Mesothelial cell of epicardium (in vitro differentiated cells): ENCODE results near the gene CTNNA1. TPM values are rescaled to one million over a fixed set of nuclear protein-coding genes. Genes with fewer than 3 reads are reported as not detected.

Experiments
- DNase-seq, 2 experiments: peaks; one replicate each; pipeline ENCODE4 v3.0.0; 2021; ENCODE audit warnings: low spot score in 2 of 2; ENCODE audit not compliant: unreplicated experiment in 2 of 2
- H3K27ac Mint-ChIP-seq: 2 replicates; pipeline ENCODE4 v1.8.0; 2021; ENCODE audit warnings: mixed read lengths
- H3K27me3 Mint-ChIP-seq: 2 replicates; pipeline ENCODE4 v1.8.0; 2021; ENCODE audit warnings: low read depth, mixed read lengths
- H3K36me3 Mint-ChIP-seq: 2 replicates; pipeline ENCODE4 v1.8.0; 2021; ENCODE audit warnings: mixed read lengths
- H3K4me1 Mint-ChIP-seq: 2 replicates; pipeline ENCODE4 v1.8.0; 2021; ENCODE audit warnings: mixed read lengths
- H3K4me3 Mint-ChIP-seq: 2 replicates; pipeline ENCODE4 v1.8.0; 2021; ENCODE audit warnings: mild to moderate bottlenecking, moderate library complexity, mixed read lengths
- H3K9me3 Mint-ChIP-seq: 2 replicates; pipeline ENCODE4 v1.8.0; 2021; ENCODE audit warnings: mixed read lengths
- total RNA-seq: library from RNA; stranded (reverse); gene quantifications from 3 replicates; pipeline ENCODE4 v1.2.1, GENCODE V29; 2021
- TF ChIP-seq, protein P1 (sequence below): fragments of 200-600 bp; sonication (generic); IDR thresholded peaks from one replicate; pipeline ENCODE4 v1.5.0; 2021; ENCODE audit warnings: antibody characterized with exemption; ENCODE audit not compliant: unreplicated experiment

CTNNA1 gene
- total RNA-seq, 1 donor from 2014 or later, result 427 TPM

- no peak for DNase-seq
- Mint-ChIP-seq H3K27ac (no peak overlapping the region), H3K4me3 (no peak overlapping the region), H3K4me1 (peaks cover 7% of the 10 kb centered on the region), H3K36me3 (peaks cover 18% of the 10 kb centered on the region), H3K9me3 (peaks cover 7% of the 10 kb centered on the region), H3K27me3 (no peaks in the 10 kb centered on the region)
- TF ChIP-seq, protein P1, sequence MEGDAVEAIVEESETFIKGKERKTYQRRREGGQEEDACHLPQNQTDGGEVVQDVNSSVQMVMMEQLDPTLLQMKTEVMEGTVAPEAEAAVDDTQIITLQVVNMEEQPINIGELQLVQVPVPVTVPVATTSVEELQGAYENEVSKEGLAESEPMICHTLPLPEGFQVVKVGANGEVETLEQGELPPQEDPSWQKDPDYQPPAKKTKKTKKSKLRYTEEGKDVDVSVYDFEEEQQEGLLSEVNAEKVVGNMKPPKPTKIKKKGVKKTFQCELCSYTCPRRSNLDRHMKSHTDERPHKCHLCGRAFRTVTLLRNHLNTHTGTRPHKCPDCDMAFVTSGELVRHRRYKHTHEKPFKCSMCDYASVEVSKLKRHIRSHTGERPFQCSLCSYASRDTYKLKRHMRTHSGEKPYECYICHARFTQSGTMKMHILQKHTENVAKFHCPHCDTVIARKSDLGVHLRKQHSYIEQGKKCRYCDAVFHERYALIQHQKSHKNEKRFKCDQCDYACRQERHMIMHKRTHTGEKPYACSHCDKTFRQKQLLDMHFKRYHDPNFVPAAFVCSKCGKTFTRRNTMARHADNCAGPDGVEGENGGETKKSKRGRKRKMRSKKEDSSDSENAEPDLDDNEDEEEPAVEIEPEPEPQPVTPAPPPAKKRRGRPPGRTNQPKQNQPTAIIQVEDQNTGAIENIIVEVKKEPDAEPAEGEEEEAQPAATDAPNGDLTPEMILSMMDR, result no peak
Measured at GRCh38 chr5:138942861-138943260, 189.6 kb downstream of the CTNNA1 start.

- no peak overlapping the region for H3K4me3 Mint-ChIP-seq
Measured at GRCh38 chr5:138943599-138944173, 190.5 kb downstream of the CTNNA1 start.

DNA sequence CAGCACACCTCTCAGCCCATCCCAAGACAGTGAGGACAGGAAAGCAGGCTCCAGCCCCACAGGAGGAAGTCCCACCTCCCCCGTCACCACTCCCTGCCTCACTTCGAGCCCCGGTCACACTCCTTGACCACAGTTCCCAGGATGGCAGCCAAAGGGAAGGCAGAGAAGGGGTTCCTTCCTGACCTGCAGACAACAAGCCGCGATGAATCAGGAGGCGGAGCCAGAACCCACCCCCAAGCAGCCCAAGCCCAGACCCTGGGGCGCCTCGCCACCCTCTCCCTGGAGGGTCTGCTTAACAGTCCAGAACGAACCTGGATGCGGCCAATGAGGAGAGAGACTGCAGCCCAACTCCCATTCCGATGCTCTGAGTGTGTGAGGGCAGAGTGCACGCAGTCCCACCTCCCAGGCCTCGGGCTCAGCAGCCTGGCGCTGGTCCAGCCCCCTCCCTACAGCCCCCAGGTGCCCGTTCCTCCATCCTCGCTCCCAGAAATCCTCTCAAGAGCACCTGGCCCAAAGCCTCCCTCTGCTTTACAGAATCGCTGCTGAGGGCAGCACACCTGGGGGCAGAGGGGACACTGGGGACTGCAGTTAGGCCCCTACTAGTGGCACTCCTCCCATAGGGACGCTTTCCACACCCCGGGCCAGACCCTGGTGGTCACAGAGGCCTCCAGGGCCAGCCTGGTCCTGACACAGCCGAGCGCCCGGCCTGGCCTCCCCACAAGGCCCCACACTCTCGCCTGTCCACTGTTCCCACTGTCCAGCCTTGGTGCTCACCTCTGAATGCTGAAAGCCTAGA is 191.5 kb downstream of the CTNNA1 start:
- H3K27ac Mint-ChIP-seq, result peak overlapping the region; percentile 15
- H3K36me3 Mint-ChIP-seq, result peaks cover 18% of the 10 kb centered on the region
- no peaks in the 10 kb centered on the region for H3K27me3 Mint-ChIP-seq
- H3K4me1 Mint-ChIP-seq, result peaks cover 12% of the 10 kb centered on the region
- no peak overlapping the region for H3K4me3 Mint-ChIP-seq
- DNase-seq, result no peak
- TF ChIP-seq, protein P1, result no peak
- peaks cover 7% of the 10 kb centered on the region for H3K9me3 Mint-ChIP-seq

More at GRCh38 chr5:138943599-138944173, 190.5 kb downstream of the CTNNA1 start:
- Mint-ChIP-seq H3K27me3 (no peaks in the 10 kb centered on the region), H3K4me1 (peaks cover 9% of the 10 kb centered on the region), H3K9me3 (peaks cover 7% of the 10 kb centered on the region), H3K36me3 (peaks cover 18% of the 10 kb centered on the region), H3K27ac (peak overlapping the region; percentile 36)
- DNase-seq, result no peak
- TF ChIP-seq, protein P1, result no peak

GRCh38 chr5:138945421-138946240 is 192.4 kb downstream of the CTNNA1 start:
- peaks cover 18% of the 10 kb centered on the region for H3K36me3 Mint-ChIP-seq
- no peak for DNase-seq
- no peak overlapping the region for H3K4me3 Mint-ChIP-seq
- TF ChIP-seq, protein P1, result no peak
- H3K27me3 Mint-ChIP-seq, result no peaks in the 10 kb centered on the region
- H3K4me1 Mint-ChIP-seq, result peaks cover 17% of the 10 kb centered on the region
- peaks cover 6% of the 10 kb centered on the region for H3K9me3 Mint-ChIP-seq
- peak overlapping the region; percentile 15 for H3K27ac Mint-ChIP-seq

DNA sequence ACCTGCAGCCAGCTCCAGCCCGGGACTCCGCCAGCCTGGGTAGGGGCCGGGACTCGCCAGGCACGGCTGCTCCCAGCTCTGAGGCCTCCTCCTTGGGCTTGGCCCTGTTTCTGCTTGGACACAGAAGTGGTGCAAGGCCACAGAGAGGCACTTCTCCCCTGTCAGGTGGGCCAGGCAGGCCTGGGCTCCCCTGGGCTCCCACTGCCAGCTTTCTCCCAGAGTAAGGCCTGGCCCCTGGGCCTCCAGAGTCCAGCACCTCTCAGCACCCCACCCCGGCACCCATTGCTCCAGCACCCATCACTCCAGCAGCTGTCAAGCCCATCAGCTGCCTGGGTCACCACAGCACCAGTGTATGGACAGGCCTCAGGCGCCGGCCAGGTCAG is 193.0 kb downstream of the CTNNA1 start:
- Mint-ChIP-seq H3K4me3 (no peak overlapping the region), H3K4me1 (peaks cover 21% of the 10 kb centered on the region), H3K9me3 (no peaks in the 10 kb centered on the region), H3K27me3 (no peaks in the 10 kb centered on the region), H3K27ac (no peak overlapping the region), H3K36me3 (peaks cover 16% of the 10 kb centered on the region)
- no peak for DNase-seq
- TF ChIP-seq, protein P1, result no peak
